Naive B cell (primary cell): ENCODE data around the gene HTT. TPM values are rescaled to one million over a fixed set of nuclear protein-coding genes. Genes with fewer than 3 reads are reported as not detected.
A peak's percentile ranks its signal among the peaks of the same experiment; 100 is the strongest.

Experiments
- ATAC-seq, 2 donors: fragments of 150-1000 bp; cut with Tn5 transposase; 2 replicates each; pipeline ENCODE4 v1.10.0; 2021; ENCODE audit warnings: low read depth in 2 of 2, mild to moderate bottlenecking in 2 of 2, moderate library complexity in 2 of 2
- DNase-seq: peaks from one replicate; pipeline ENCODE4 v3.0.0; 2022
- H3K27ac Mint-ChIP-seq, 6 donors: one replicate each; pipeline ENCODE4 v1.8.0; 2020 to 2022; ENCODE audit warnings: mild to moderate bottlenecking in 6 of 6, mixed read lengths in 6 of 6, moderate library complexity in 5 of 6, inconsistent platforms in 2 of 6
- H3K27me3 Mint-ChIP-seq, 3 donors: one replicate each; pipeline ENCODE4 v1.8.0; 2021 to 2022; ENCODE audit warnings: mixed read lengths in 3 of 3, mild to moderate bottlenecking in 1 of 3
- H3K36me3 Mint-ChIP-seq, 2 donors: one replicate each; pipeline ENCODE4 v1.8.0; 2020 to 2022; ENCODE audit warnings: mixed read lengths in 2 of 2, inconsistent platforms in 1 of 2, mild to moderate bottlenecking in 1 of 2
- H3K4me1 Mint-ChIP-seq, 3 donors: one replicate each; pipeline ENCODE4 v1.8.0; 2020 to 2022; ENCODE audit warnings: mixed read lengths in 3 of 3, inconsistent platforms in 1 of 3, mild to moderate bottlenecking in 1 of 3, moderate library complexity in 1 of 3
- H3K4me3 Mint-ChIP-seq, 8 donors: one replicate each; pipeline ENCODE4 v1.8.0; 2020 to 2022; ENCODE audit warnings: mild to moderate bottlenecking in 8 of 8, mixed read lengths in 8 of 8, moderate library complexity in 8 of 8, inconsistent platforms in 2 of 8
- H3K9me3 Mint-ChIP-seq, 7 donors: one replicate each; pipeline ENCODE4 v1.8.0; 2020 to 2022; ENCODE audit warnings: mixed read lengths in 7 of 7, mild to moderate bottlenecking in 5 of 7, inconsistent platforms in 2 of 7, moderate library complexity in 1 of 7
- polyA plus RNA-seq, 6 donors: library from polyadenylated mRNA; unstranded; fragments of 300-500 nt; fragmentation: Illumina TruSeq; gene quantifications; one replicate each; pipeline ENCODE4 v1.2.3, GENCODE V29; 2021; ENCODE audit warnings: low read depth in 6 of 6

HTT gene
- polyA plus RNA-seq, 6 donors from 2014 or later = 8.7 to 15.4 (median 11.0) TPM

GRCh38 chr4:3211866-3212265, 137.4 kb downstream of the HTT start:
- no peaks in the 10 kb centered on the region for H3K4me1 Mint-ChIP-seq
- no peaks in the 10 kb centered on the region for H3K27me3 Mint-ChIP-seq
- peaks cover 16 to 38% of the 10 kb centered on the region in 2 donors for H3K36me3 Mint-ChIP-seq

DNA sequence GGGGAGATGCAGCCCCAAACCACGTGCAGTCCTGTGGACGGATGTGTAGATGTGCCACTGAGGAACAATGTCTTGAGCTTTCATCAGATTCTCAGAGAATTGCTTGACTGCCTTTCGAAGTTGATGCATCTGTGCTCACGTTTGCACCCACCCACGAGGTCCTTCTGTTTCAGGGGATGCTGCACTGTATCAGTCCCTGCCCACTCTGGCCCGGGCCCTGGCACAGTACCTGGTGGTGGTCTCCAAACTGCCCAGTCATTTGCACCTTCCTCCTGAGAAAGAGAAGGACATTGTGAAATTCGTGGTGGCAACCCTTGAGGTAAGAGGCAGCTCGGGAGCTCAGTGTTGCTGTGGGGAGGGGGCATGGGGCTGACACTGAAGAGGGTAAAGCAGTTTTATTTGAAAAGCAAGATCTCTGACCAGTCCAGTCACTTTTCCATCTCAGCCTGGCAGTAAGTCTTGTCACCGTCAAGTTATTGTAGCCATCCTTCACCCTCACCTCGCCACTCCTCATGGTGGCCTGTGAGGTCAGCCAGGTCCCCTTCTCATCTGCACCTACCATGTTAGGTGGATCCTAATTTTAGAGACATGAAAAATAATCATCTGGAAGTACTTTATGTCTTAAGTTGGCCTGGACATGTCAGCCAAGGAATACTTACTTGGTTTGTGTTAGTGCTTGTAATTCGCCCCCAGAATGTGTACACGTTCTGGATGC, 138.1 kb downstream of the HTT start:
- Mint-ChIP-seq H3K4me1 (no peaks in the 10 kb centered on the region), H3K27ac (peak overlapping the region in 1 of 6 donors; percentile 33), H3K4me3 (no peak overlapping the region), H3K27me3 (no peaks in the 10 kb centered on the region), H3K9me3 (no peaks in the 10 kb centered on the region), H3K36me3 (peaks cover 12 to 32% of the 10 kb centered on the region in 2 donors)
- ATAC-seq (no peak), DNase-seq (no peak)

More at GRCh38 chr4:3211866-3212265, 137.4 kb downstream of the HTT start:
- no peak for ATAC-seq
- H3K9me3 Mint-ChIP-seq = no peaks in the 10 kb centered on the region
- DNase-seq = no peak
- no peak overlapping the region for H3K27ac Mint-ChIP-seq
- no peak overlapping the region for H3K4me3 Mint-ChIP-seq

DNA sequence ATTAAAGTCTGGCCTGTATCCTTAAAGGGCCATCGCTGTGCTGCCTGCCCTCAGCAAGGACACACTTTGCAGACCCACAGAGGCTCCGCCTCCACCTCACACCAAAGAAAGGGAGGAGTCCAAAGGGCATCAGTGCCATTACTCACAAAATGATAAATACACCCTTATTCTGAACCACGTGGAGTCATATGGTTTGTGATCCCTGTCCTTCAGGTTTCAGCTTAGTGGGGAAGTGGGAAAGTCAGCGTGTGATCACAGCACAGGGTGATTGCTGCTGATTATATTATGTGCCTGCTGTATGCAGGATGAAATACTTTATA, 138.6 kb downstream of the HTT start:
- no peak for DNase-seq
- ATAC-seq = no peak
- H3K9me3 Mint-ChIP-seq = no peaks in the 10 kb centered on the region
- H3K4me3 Mint-ChIP-seq = no peak overlapping the region
- H3K27ac Mint-ChIP-seq = peak overlapping the region in 1 of 6 donors; percentile 38
- H3K27me3 Mint-ChIP-seq = no peaks in the 10 kb centered on the region
- H3K4me1 Mint-ChIP-seq = no peaks in the 10 kb centered on the region
- peaks cover 12 to 28% of the 10 kb centered on the region in 2 donors for H3K36me3 Mint-ChIP-seq

- ATAC-seq (no peak), DNase-seq (no peak)
- Mint-ChIP-seq H3K27me3 (no peaks in the 10 kb centered on the region), H3K9me3 (no peaks in the 10 kb centered on the region), H3K4me1 (no peaks in the 10 kb centered on the region), H3K4me3 (no peak overlapping the region), H3K36me3 (peaks cover 15 to 27% of the 10 kb centered on the region in 2 donors), H3K27ac (peak overlapping the region in 1 of 6 donors; percentile 12)
Measured at GRCh38 chr4:3213661-3214250, 139.3 kb downstream of the HTT start.

- DNase-seq (no peak), ATAC-seq (no peak)
- Mint-ChIP-seq H3K9me3 (no peaks in the 10 kb centered on the region), H3K4me3 (no peak overlapping the region), H3K4me1 (no peaks in the 10 kb centered on the region), H3K36me3 (peaks cover 10 to 18% of the 10 kb centered on the region in 2 donors), H3K27me3 (no peaks in the 10 kb centered on the region), H3K27ac (no peak overlapping the region)
Measured at GRCh38 chr4:3215256-3215655, 140.8 kb downstream of the HTT start.

DNA sequence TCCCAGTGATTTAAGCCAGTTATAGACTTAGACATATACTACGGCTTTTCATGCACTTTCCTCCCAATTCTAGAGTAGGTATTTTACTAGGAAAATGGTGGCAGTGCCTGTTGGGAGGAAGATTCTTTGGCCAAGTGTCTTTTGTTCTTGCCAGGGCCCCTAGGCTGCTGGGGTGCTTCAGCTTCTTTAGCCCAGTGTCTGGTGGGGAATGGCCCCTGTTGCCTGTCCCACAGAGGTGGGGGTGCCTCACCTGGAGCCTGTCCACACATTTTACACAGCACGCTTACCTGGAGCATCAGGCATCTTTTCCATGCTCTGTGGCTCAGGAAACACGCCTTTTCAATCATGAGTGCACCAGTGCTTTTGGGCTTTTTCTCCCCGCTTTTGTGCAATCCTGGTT, 141.3 kb downstream of the HTT start:
- no peaks in the 10 kb centered on the region for H3K27me3 Mint-ChIP-seq
- H3K27ac Mint-ChIP-seq = peak overlapping the region in 1 of 6 donors; percentile 37
- ATAC-seq (no peak), DNase-seq (no peak)
- H3K4me3 Mint-ChIP-seq = no peak overlapping the region
- no peaks in the 10 kb centered on the region for H3K4me1 Mint-ChIP-seq
- H3K36me3 Mint-ChIP-seq = peaks cover 8 to 18% of the 10 kb centered on the region in 2 donors
- no peaks in the 10 kb centered on the region for H3K9me3 Mint-ChIP-seq

- peak overlapping the region in 1 of 8 donors; percentile 25 for H3K4me3 Mint-ChIP-seq
- no peaks in the 10 kb centered on the region for H3K27me3 Mint-ChIP-seq
- no peaks in the 10 kb centered on the region for H3K4me1 Mint-ChIP-seq
- no peak for ATAC-seq
- DNase-seq = no peak
- peak overlapping the region in 2 of 6 donors; percentile 65 to 66 for H3K27ac Mint-ChIP-seq
- H3K9me3 Mint-ChIP-seq = no peaks in the 10 kb centered on the region
- H3K36me3 Mint-ChIP-seq = peaks cover 8 to 31% of the 10 kb centered on the region in 2 donors
Measured at GRCh38 chr4:3217266-3217665, 142.8 kb downstream of the HTT start.

- Mint-ChIP-seq H3K4me1 (no peaks in the 10 kb centered on the region), H3K27ac (no peak overlapping the region), H3K36me3 (peaks cover 8 to 34% of the 10 kb centered on the region in 2 donors), H3K27me3 (no peaks in the 10 kb centered on the region), H3K9me3 (no peaks in the 10 kb centered on the region), H3K4me3 (no peak overlapping the region)
- no peak for DNase-seq
- ATAC-seq = no peak
Measured at GRCh38 chr4:3217771-3218170, 143.3 kb downstream of the HTT start.

DNA sequence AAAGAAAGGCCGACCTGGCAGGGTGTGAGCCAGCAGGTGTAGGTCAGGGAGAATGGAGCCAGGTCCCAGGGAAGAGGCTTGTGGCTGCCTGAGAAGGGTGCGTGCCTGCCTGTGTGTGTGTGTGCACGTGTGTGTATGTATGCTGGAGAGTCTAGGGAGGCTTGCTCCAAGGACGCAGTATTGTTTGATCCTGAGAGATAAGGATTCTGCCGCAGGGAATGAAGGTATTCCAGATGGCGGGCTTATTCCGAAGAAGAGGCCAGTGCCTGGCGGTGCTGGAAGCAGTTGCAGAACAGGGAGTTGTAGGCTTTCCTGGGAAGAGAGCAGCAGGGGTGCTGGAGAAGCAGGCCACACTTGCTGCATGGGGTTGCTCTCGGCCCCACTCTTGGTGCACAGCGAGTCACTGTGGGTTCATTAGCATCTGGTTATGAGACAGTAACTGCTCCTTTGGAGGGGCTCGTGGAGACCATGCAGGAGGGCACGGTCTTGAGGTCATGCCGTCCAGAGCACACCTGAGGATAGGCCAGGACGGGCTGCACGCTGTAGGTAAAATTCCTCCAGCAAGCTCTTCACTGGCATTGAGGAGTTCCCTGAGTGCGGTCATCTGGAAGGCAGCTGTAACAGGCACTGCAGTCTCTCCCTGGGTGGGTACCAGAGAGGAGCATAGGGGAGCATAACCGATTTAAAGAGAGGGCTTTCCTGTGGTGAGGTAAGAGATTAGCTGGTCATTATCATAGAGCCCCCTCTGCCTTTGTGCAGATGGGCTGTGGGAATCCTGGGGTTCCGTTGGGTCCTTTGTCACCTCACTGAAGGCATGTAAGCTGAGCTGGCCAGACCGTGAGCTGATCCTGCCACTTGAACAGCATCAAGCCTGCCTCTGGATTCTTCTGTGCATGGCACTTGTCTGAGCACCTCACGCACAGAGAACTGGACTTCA, 144.6 kb downstream of the HTT start:
- Mint-ChIP-seq H3K36me3 (peaks cover 15 to 42% of the 10 kb centered on the region in 2 donors), H3K27ac (peak overlapping the region in 4 of 6 donors; percentile 49 to 90 (median 61)), H3K27me3 (no peaks in the 10 kb centered on the region), H3K4me3 (peak overlapping the region in 2 of 8 donors; percentile 25 to 80), H3K9me3 (no peaks in the 10 kb centered on the region), H3K4me1 (no peaks in the 10 kb centered on the region)
- DNase-seq (no peak), ATAC-seq (no peak)

GRCh38 chr4:3219761-3220475, 145.4 kb downstream of the HTT start:
- no peaks in the 10 kb centered on the region for H3K4me1 Mint-ChIP-seq
- peaks cover 14 to 45% of the 10 kb centered on the region in 2 donors for H3K36me3 Mint-ChIP-seq
- no peaks in the 10 kb centered on the region for H3K9me3 Mint-ChIP-seq
- no peak for DNase-seq
- peak overlapping the region in 1 of 8 donors; percentile 66 for H3K4me3 Mint-ChIP-seq
- ATAC-seq = no peak
- no peak overlapping the region for H3K27ac Mint-ChIP-seq
- H3K27me3 Mint-ChIP-seq = no peaks in the 10 kb centered on the region

GRCh38 chr4:3220476-3221183, 146.1 kb downstream of the HTT start:
- no peak overlapping the region for H3K4me3 Mint-ChIP-seq
- H3K27ac Mint-ChIP-seq = no peak overlapping the region
- H3K4me1 Mint-ChIP-seq = no peaks in the 10 kb centered on the region
- no peaks in the 10 kb centered on the region for H3K27me3 Mint-ChIP-seq
- no peaks in the 10 kb centered on the region for H3K9me3 Mint-ChIP-seq
- ATAC-seq (no peak), DNase-seq (no peak)
- peaks cover 13 to 43% of the 10 kb centered on the region in 2 donors for H3K36me3 Mint-ChIP-seq

DNA sequence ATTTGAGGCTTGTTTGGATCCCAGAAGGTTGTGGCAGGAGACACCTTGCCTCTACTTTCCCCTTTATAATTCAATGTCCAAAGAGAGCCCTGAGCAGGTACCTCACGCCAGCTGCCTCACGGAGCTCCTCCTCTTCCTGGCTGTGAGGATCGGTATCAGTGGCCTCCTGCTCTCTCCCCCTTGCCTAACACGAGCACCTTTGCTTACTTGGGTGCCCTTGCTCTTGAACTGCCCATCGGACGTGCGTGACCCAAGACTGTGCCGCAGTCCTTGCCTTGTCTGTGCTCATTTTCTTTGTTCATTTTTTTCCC, 146.7 kb downstream of the HTT start:
- no peaks in the 10 kb centered on the region for H3K27me3 Mint-ChIP-seq
- peak overlapping the region in 2 of 6 donors; percentile 73 to 80 for H3K27ac Mint-ChIP-seq
- no peak for ATAC-seq
- peaks cover 13 to 48% of the 10 kb centered on the region in 2 donors for H3K36me3 Mint-ChIP-seq
- DNase-seq = no peak
- H3K9me3 Mint-ChIP-seq = no peaks in the 10 kb centered on the region
- H3K4me1 Mint-ChIP-seq = peaks cover 0 to 4% (median 0%) of the 10 kb centered on the region in 3 donors
- no peak overlapping the region for H3K4me3 Mint-ChIP-seq

- Mint-ChIP-seq H3K9me3 (no peaks in the 10 kb centered on the region), H3K36me3 (peaks cover 13 to 49% of the 10 kb centered on the region in 2 donors), H3K27ac (no peak overlapping the region), H3K27me3 (no peaks in the 10 kb centered on the region), H3K4me3 (no peak overlapping the region), H3K4me1 (peaks cover 0 to 4% (median 0%) of the 10 kb centered on the region in 3 donors)
- no peak for DNase-seq
- ATAC-seq = no peak
Measured at GRCh38 chr4:3221996-3222395, 147.5 kb downstream of the HTT start.
